Sigmoid colon (tissue), 4 donors: ENCODE measurements around the gene ZSCAN29.

Experiments
- CTCF ChIP-seq, 4 experiments: fragments of 450-650 bp in 3 of 4; fragments of 200-600 bp in 1 of 4; IDR thresholded peaks; one replicate each; pipeline ENCODE4 v1.5.1; 2016 to 2019; ENCODE audit warnings: antibody characterized with exemption in 4 of 4, mild to moderate bottlenecking in 3 of 4, moderate library complexity in 2 of 4
- EP300 ChIP-seq, 4 donors: sonication (generic); formaldehyde crosslinking; IDR thresholded peaks; one replicate each; pipeline ENCODE4 v1.6.1; 2017; ENCODE audit warnings: antibody characterized with exemption in 4 of 4
- POLR2AphosphoS5 ChIP-seq, 4 donors: sonication (generic); formaldehyde crosslinking; IDR thresholded peaks; one replicate each; pipeline ENCODE4 v1.6.1; 2017; ENCODE audit warnings: antibody characterized with exemption in 4 of 4

GRCh38 chr15:43406189-43406588 lies 35.3 kb upstream of the ZSCAN29 start:
- TF ChIP-seq CTCF (IDR thresholded peaks at IDR 0.05) (no peak), EP300 (IDR thresholded peaks at IDR 0.05) (no peak), POLR2AphosphoS5 (IDR thresholded peaks at IDR 0.05) (peak in 2 of 4 donors; percentile 57 to 70)
